Parathyroid adenoma (tissue), 2 donors: Measurements from ENCODE around the gene GPC3.

ENCODE experiments used
- H2AFZ ChIP-seq: fragments of 300-600 bp; sonication (generic); one replicate; pipeline ENCODE4 v1.7.0; 2017; ENCODE audit warnings: antibody characterized with exemption, mild to moderate bottlenecking
- H3K27ac ChIP-seq: fragments of 300-600 bp; sonication (generic); one replicate; pipeline ENCODE4 v1.7.0; 2017
- H3K27me3 ChIP-seq: fragments of 300-600 bp; sonication (generic); one replicate; pipeline ENCODE4 v1.7.0; 2017; ENCODE audit warnings: low read length; ENCODE audit not compliant: control insufficient read depth, insufficient read depth
- H3K36me3 ChIP-seq: fragments of 300-600 bp; sonication (generic); one replicate; pipeline ENCODE4 v1.7.0; 2017; ENCODE audit warnings: low read length; ENCODE audit not compliant: control insufficient read depth, insufficient read depth
- H3K4me1 ChIP-seq: fragments of 300-600 bp; sonication (generic); one replicate; pipeline ENCODE4 v1.7.0; 2017; ENCODE audit warnings: control low read depth
- H3K4me2 ChIP-seq: fragments of 300-600 bp; sonication (generic); one replicate; pipeline ENCODE4 v1.7.0; 2017; ENCODE audit warnings: low read length
- H3K4me3 ChIP-seq: fragments of 300-600 bp; sonication (generic); one replicate; pipeline ENCODE4 v1.7.0; 2017; ENCODE audit warnings: low read depth, low read length
- H3K79me2 ChIP-seq: fragments of 300-600 bp; sonication (generic); one replicate; pipeline ENCODE4 v1.7.0; 2017; ENCODE audit warnings: control low read depth
- H3K9ac ChIP-seq: fragments of 300-600 bp; sonication (generic); one replicate; pipeline ENCODE4 v1.7.0; 2017; ENCODE audit warnings: mild to moderate bottlenecking
- H3K9me3 ChIP-seq: fragments of 300-600 bp; sonication (generic); one replicate; pipeline ENCODE4 v1.7.0; 2017; ENCODE audit warnings: low read length; ENCODE audit not compliant: control insufficient read depth
- CTCF ChIP-seq: fragments of 300-600 bp; sonication (generic); IDR thresholded peaks from one replicate; pipeline ENCODE4 v1.7.0; 2017; ENCODE audit warnings: antibody characterized with exemption, mild to moderate bottlenecking
- donor health status: primary hyperparathyroidism.

GPC3 gene

DNA sequence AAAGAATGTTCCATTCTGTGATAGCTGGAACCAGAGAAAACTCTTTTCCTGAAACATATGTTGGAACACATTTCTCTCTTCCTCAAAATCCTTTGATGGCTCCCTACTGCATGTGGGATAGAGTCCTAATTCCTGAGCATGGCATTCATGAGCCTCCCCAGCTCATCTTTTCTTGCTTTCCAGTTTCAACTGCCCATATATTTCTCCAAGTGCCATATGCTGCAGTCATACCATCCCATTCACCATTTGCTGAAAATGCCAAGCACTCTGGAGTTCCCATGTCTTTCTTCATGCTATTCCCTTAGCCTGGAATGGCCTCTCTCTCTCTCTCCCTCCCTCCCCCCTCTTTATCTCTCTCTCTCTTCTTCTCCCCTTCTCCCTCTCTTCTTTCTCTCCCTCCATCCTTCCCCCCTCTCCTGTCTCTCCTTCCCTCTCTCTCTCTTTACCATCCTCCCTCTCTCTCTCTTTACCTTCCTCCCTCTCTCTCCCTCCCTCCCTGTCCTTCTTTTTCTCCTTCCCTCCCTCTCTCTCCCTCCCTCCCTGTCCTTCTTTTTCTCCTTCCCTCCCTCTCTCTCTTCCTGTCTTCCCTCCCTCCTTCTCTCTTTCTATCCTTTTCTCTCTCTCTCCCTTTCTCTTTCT lies 436.0 kb downstream of the GPC3 start:
- H3K27ac ChIP-seq: no peak overlapping the region
- H3K27me3 ChIP-seq: no peaks in the 10 kb centered on the region
- no peaks in the 10 kb centered on the region for H3K79me2 ChIP-seq
- TF ChIP-seq CTCF: no peak
- no peak overlapping the region for H3K9ac ChIP-seq
- no peak overlapping the region for H3K4me2 ChIP-seq
- no peak overlapping the region for H2AFZ ChIP-seq
- H3K4me3 ChIP-seq: no peak overlapping the region
- H3K36me3 ChIP-seq: no peaks in the 10 kb centered on the region
- H3K4me1 ChIP-seq: no peaks in the 10 kb centered on the region
- no peaks in the 10 kb centered on the region for H3K9me3 ChIP-seq

DNA sequence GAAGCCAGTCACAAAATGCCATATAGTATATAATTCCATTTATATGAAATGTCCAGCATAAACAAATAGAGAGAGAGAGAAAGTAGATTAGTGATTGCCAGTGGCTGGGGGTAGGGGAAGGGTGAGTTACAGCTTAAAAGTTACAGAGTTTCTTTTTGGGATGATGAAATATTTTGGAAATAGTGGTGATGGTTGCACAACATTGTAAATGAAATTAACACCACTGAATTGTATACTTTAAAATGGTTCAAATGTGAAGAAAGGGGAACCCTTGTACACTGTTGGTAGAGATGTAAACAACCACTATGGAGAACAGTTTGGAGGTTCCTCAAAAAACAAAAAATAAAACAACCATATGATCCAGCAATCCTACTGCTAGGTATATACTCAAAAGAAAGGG lies 439.0 kb downstream of the GPC3 start:
- H3K4me3 ChIP-seq: no peak overlapping the region
- no peak overlapping the region for H3K9ac ChIP-seq
- no peak overlapping the region for H3K27ac ChIP-seq
- no peak overlapping the region for H3K4me2 ChIP-seq
- H3K4me1 ChIP-seq: no peaks in the 10 kb centered on the region
- no peaks in the 10 kb centered on the region for H3K79me2 ChIP-seq
- TF ChIP-seq CTCF: no peak
- H3K27me3 ChIP-seq: no peaks in the 10 kb centered on the region
- no peaks in the 10 kb centered on the region for H3K9me3 ChIP-seq
- H2AFZ ChIP-seq: no peak overlapping the region
- no peaks in the 10 kb centered on the region for H3K36me3 ChIP-seq

DNA sequence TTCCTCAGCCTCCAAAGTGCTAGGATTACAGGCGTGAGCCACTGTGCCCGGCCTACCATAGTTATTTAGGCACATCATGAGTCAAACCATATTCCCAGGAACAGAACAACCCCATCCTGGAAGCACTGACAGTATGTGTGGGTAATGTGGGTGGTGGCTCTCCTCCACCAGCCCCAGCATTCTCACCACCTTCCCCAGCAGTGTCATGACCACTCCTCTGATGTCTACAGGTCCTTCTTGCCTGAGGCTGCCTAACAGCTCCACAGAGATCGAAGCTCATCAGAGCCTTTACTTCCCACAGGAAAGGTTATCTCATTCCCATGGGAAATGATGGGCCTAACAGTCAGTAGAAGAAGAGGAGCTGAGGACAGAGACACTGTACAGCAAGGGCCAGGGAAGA lies 440.6 kb downstream of the GPC3 start:
- H3K79me2 ChIP-seq: no peaks in the 10 kb centered on the region
- H2AFZ ChIP-seq: no peak overlapping the region
- no peaks in the 10 kb centered on the region for H3K9me3 ChIP-seq
- H3K4me3 ChIP-seq: no peak overlapping the region
- no peak overlapping the region for H3K4me2 ChIP-seq
- no peak overlapping the region for H3K9ac ChIP-seq
- H3K27me3 ChIP-seq: no peaks in the 10 kb centered on the region
- H3K36me3 ChIP-seq: no peaks in the 10 kb centered on the region
- no peak for TF ChIP-seq CTCF
- no peak overlapping the region for H3K27ac ChIP-seq
- no peaks in the 10 kb centered on the region for H3K4me1 ChIP-seq

GRCh38 chrX:133544115-133544514 lies 441.3 kb downstream of the GPC3 start:
- no peak overlapping the region for H3K4me2 ChIP-seq
- no peaks in the 10 kb centered on the region for H3K9me3 ChIP-seq
- H3K4me1 ChIP-seq: no peaks in the 10 kb centered on the region
- H3K36me3 ChIP-seq: no peaks in the 10 kb centered on the region
- no peak overlapping the region for H3K27ac ChIP-seq
- H3K4me3 ChIP-seq: no peak overlapping the region
- H3K79me2 ChIP-seq: no peaks in the 10 kb centered on the region
- no peaks in the 10 kb centered on the region for H3K27me3 ChIP-seq
- H3K9ac ChIP-seq: no peak overlapping the region
- TF ChIP-seq CTCF: no peak
- H2AFZ ChIP-seq: no peak overlapping the region

DNA sequence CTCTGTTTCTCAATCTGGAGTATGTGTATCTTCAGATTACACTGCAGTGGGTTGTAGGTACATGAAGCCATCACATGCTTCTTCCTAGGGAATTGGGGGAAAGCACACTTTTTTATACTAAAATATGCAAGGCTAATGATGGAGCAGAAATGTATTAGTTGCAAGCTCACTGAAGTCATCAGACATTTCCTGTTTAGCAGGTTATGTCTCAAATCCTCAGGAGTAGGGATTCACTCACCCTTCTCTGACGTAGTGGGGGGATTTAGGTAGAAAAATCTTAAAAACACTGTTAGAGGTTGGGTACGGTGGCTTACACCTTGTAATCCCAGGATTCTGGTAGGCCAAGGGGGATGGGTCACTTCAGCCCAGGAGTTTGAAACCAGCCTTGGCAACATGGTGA lies 441.7 kb downstream of the GPC3 start:
- Histone ChIP-seq H2AFZ (no peak overlapping the region), H3K9me3 (no peaks in the 10 kb centered on the region), H3K4me2 (no peak overlapping the region), H3K4me1 (no peaks in the 10 kb centered on the region), H3K27ac (no peak overlapping the region), H3K79me2 (no peaks in the 10 kb centered on the region), H3K27me3 (no peaks in the 10 kb centered on the region), H3K4me3 (no peak overlapping the region), H3K9ac (no peak overlapping the region), H3K36me3 (no peaks in the 10 kb centered on the region)
- TF ChIP-seq CTCF: no peak
